ENCODE measurements around the gene ADORA1. TPM values are rescaled to one million over a fixed set of nuclear protein-coding genes. Genes with fewer than 3 reads are reported as not detected.

ADORA1 gene
- total and polyA plus RNA-seq, 2 of the 4 experiments (the other 2 are of a cell fraction): 0.36 to 0.56 TPM

DNA sequence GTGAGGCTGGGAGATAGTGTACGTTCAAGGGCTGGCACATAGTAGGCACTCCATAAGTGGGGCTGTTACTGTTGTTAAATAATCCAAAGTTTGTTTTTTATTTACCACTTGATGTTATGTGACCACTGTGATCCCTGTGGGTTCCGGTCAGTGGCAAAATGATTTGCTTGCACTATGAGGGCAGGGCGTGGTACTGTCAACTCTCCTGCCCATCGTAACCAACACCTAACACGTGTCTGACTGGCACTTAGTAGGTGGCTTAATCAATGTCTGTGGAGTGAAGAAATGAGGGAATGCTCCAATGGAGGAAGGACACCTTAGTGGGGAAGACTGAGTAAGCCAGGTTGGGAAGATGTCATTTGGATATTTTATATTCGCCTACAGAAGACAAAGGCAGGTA is 14.6 kb downstream of the ADORA1 start:
- POLR2A ChIA-PET (ENCODE audit: unreplicated experiment): no interaction called here
- dilution Hi-C loops (cut with HindIII; ENCODE audit: low sequenced_read_pairs, unreplicated experiment): no loop called here
- DNase-seq: no peak
- H3K4me1 ChIP-seq (ENCODE audit: control insufficient read depth, insufficient read depth, low read length): no peaks in the 10 kb centered on the region; the same call in 1 of the 2 replicates
- H3K56ac ChIP-seq (ENCODE audit: extremely low read depth, insufficient read depth, low read length): no peak overlapping the region
- H2AK9ac ChIP-seq (replicated peaks; ENCODE audit: low read depth, low read length, poor library complexity): no peak overlapping the region
- no peak overlapping the region for H2AK5ac ChIP-seq (ENCODE audit: low read depth, low read length)
- H3K14ac ChIP-seq (replicated peaks; ENCODE audit: low read depth, low read length): no peak overlapping the region
- 100% methylated on average over 1 of the region's 6 CpGs; no CpG with 5 or more reads in 1 of the 2 experiments for WGBS, 2 experiments (ENCODE audit: extremely low coverage in 2 of 2, insufficient read length in 1 of 2)
- TF ChIP-seq, protein P1, sequence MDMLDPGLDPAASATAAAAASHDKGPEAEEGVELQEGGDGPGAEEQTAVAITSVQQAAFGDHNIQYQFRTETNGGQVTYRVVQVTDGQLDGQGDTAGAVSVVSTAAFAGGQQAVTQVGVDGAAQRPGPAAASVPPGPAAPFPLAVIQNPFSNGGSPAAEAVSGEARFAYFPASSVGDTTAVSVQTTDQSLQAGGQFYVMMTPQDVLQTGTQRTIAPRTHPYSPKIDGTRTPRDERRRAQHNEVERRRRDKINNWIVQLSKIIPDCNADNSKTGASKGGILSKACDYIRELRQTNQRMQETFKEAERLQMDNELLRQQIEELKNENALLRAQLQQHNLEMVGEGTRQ (IDR thresholded peaks at IDR 0.05; ENCODE audit: low read depth, low read length): no peak
- TF ChIP-seq ELK1 (IDR thresholded peaks at IDR 0.05; ENCODE audit: borderline replicate concordance, low read depth, low read length): no peak
- TF ChIP-seq POLR2A (IDR thresholded peaks at IDR 0.05; ENCODE audit: low read depth, low read length): no peak
- no peak for TF ChIP-seq BHLHE40 (IDR thresholded peaks at IDR 0.05; ENCODE audit: low read depth, low read length)
- TF ChIP-seq RCOR1 (IDR thresholded peaks at IDR 0.05; ENCODE audit: insufficient replicate concordance, low read length): no peak
- TF ChIP-seq, protein P2, sequence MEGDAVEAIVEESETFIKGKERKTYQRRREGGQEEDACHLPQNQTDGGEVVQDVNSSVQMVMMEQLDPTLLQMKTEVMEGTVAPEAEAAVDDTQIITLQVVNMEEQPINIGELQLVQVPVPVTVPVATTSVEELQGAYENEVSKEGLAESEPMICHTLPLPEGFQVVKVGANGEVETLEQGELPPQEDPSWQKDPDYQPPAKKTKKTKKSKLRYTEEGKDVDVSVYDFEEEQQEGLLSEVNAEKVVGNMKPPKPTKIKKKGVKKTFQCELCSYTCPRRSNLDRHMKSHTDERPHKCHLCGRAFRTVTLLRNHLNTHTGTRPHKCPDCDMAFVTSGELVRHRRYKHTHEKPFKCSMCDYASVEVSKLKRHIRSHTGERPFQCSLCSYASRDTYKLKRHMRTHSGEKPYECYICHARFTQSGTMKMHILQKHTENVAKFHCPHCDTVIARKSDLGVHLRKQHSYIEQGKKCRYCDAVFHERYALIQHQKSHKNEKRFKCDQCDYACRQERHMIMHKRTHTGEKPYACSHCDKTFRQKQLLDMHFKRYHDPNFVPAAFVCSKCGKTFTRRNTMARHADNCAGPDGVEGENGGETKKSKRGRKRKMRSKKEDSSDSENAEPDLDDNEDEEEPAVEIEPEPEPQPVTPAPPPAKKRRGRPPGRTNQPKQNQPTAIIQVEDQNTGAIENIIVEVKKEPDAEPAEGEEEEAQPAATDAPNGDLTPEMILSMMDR (conservative IDR thresholded peaks at IDR 0.05; ENCODE audit: low read depth, low read length): no peak
- no peak for TF ChIP-seq NFE2L2 (IDR thresholded peaks at IDR 0.05; ENCODE audit: low read depth, low read length)
- TF ChIP-seq RAD21 (IDR thresholded peaks at IDR 0.05; ENCODE audit: low read length): no peak
- no peak for TF ChIP-seq MAZ (IDR thresholded peaks at IDR 0.05; ENCODE audit: borderline replicate concordance, low read depth, low read length)
- no peak for TF ChIP-seq MAFK (IDR thresholded peaks at IDR 0.05; ENCODE audit: low read depth, low read length)
- TF ChIP-seq FOS (IDR thresholded peaks at IDR 0.05; ENCODE audit: low read depth, low read length): no peak
- no peak for TF ChIP-seq MXI1 (IDR thresholded peaks at IDR 0.05; ENCODE audit: borderline replicate concordance, low read depth, low read length)
- no peaks in the 10 kb centered on the region for H3K9me1 ChIP-seq (ENCODE audit: insufficient read depth, low read length)
- H2BK15ac ChIP-seq (ENCODE audit: low read depth, low read length): no peak overlapping the region
- BruUV-seq (replicated peaks): no TSS peak
- H3K23ac ChIP-seq (ENCODE audit: low read depth, low read length): no peak overlapping the region
- no peak overlapping the region for H4K8ac ChIP-seq (ENCODE audit: low read depth in 2 of 2, low read length in 2 of 2)
- intact Hi-C loops (cut with micrococcal nuclease): no loop called here
- H3K4me2 ChIP-seq (ENCODE audit: low read depth, low read length): no peak overlapping the region
- H2BK120ac ChIP-seq (ENCODE audit: low read depth, low read length): no peak overlapping the region
- H3K18ac ChIP-seq (ENCODE audit: low read depth, low read length): no peak overlapping the region
- no peaks in the 10 kb centered on the region for H3K36me3 ChIP-seq (ENCODE audit: control insufficient read depth, insufficient read depth, low read length)
- no peak overlapping the region for H3K27ac ChIP-seq (ENCODE audit: insufficient read depth, low read length)
- no peak overlapping the region for H3K4ac ChIP-seq (ENCODE audit: low read depth, low read length)
- in situ Hi-C loops (cut with MboI; ENCODE audit: low sequenced_read_pairs): no loop called here
- peaks cover 36% of the 10 kb centered on the region for H3K27me3 ChIP-seq (ENCODE audit: control insufficient read depth, insufficient read depth, low read length)
- H2AFZ ChIP-seq (replicated peaks; ENCODE audit: low read length, poor library complexity): no peak overlapping the region
- no peak for ATAC-seq (ENCODE audit: low read depth)
- H3K79me1 ChIP-seq (ENCODE audit: low read depth in 1 of 2, low read length in 2 of 2): no peaks in the 10 kb centered on the region
- H3K9me3 ChIP-seq (ENCODE audit: control insufficient read depth, insufficient read depth, low read length): peaks cover 2% of the 10 kb centered on the region; the same call in 1 of the 2 replicates
- no peak overlapping the region for H4K5ac ChIP-seq (ENCODE audit: low read depth, low read length)
- H3K4me3 ChIP-seq (ENCODE audit: insufficient read depth, low read depth, low read length): no peak overlapping the region
- H3K9ac ChIP-seq (ENCODE audit: low read depth, low read length): no peak overlapping the region
- H4K20me1 ChIP-seq (ENCODE audit: insufficient read depth, low read length): no peaks in the 10 kb centered on the region
- no peak overlapping the region for H2BK20ac ChIP-seq (ENCODE audit: low read depth, low read length)
- H2BK5ac ChIP-seq (ENCODE audit: low read depth, low read length, poor library complexity, severe bottlenecking): no peak overlapping the region
- H4K91ac ChIP-seq (ENCODE audit: insufficient read depth, low read depth, low read length): no peak overlapping the region
- CTCF ChIA-PET: interaction anchor here (0.7 kb wide), 1 partner anchor 14 kb away, joined by 4 read pairs; no protein-coding TSS in a partner anchor

Measured in IMR-90 (cell line).